ENCODE data around the gene GMDS. TPM values are rescaled to one million over a fixed set of nuclear protein-coding genes. Genes with fewer than 3 reads are reported as not detected.

The GMDS gene
- total RNA-seq, 1 experiment from 2014 or later: 35.0 TPM

- TF ChIP-seq PRDM15 (CRISPR knock-in tag; IDR thresholded peaks at IDR 0.05) (no peak), ZNF671 (CRISPR knock-in tag; IDR thresholded peaks at IDR 0.05) (no peak), JAZF1 (CRISPR knock-in tag; IDR thresholded peaks at IDR 0.05) (no peak)
Measured at GRCh38 chr6:1873781-1874180, 371.6 kb downstream of the GMDS start (continued).

- TF ChIP-seq ATF1 (CRISPR knock-in tag; IDR thresholded peaks at IDR 0.05) (no peak), ZNF671 (CRISPR knock-in tag; IDR thresholded peaks at IDR 0.05) (no peak), E2F4 (CRISPR knock-in tag; IDR thresholded peaks at IDR 0.05; ENCODE audit: borderline replicate concordance, low read depth) (no peak), ZNF512 (CRISPR knock-in tag; IDR thresholded peaks at IDR 0.05; ENCODE audit: borderline replicate concordance) (no peak), ARID4B (CRISPR knock-in tag; IDR thresholded peaks at IDR 0.05; ENCODE audit: borderline replicate concordance) (no peak), ETV6 (CRISPR knock-in tag; IDR thresholded peaks at IDR 0.05) (no peak), SOX15 (CRISPR knock-in tag; IDR thresholded peaks at IDR 0.05) (no peak)
- ChIA-PET CTCF (interaction anchor here (1.0 kb wide), 1 partner anchor 577 kb away, joined by 3 read pairs; no protein-coding TSS in a partner anchor), POLR2A (interaction anchor here (0.9 kb wide), 1 partner anchor 14 kb away, joined by 3 read pairs; no protein-coding TSS in a partner anchor)
- Mint-ChIP-seq H3K27ac (peak overlapping the region; percentile 19), H3K4me3 (no peak overlapping the region), H3K9me3 (0 out of 2 replicates have a peak, but pooled peaks cover 3% of the 10 kb centered on the region), H3K27me3 (ENCODE audit: low read depth) (no peaks in the 10 kb centered on the region), H3K4me1 (peaks cover 54% of the 10 kb centered on the region), H3K36me3 (no peaks in the 10 kb centered on the region)
- ATAC-seq (peak; percentile 43), DNase-seq (ENCODE audit: low spot score) (peak; percentile 33)
Measured at GRCh38 chr6:1872649-1873131, 372.7 kb downstream of the GMDS start.

GRCh38 chr6:1871724-1872315 lies 373.6 kb downstream of the GMDS start:
- CTCF ChIA-PET: no interaction called here
- ATAC-seq: peak; percentile 40
- TF ChIP-seq AR (CRISPR knock-in tag; IDR thresholded peaks at IDR 0.05) (no peak), GRHL2 (CRISPR knock-in tag; IDR thresholded peaks at IDR 0.05; ENCODE audit: insufficient replicate concordance, severe bottlenecking) (no peak), TCF7 (CRISPR knock-in tag; IDR thresholded peaks at IDR 0.05; ENCODE audit: low read depth) (no peak), ZNF396 (CRISPR knock-in tag; IDR thresholded peaks at IDR 0.05; ENCODE audit: borderline replicate concordance) (no peak), ZNF219 (CRISPR knock-in tag; IDR thresholded peaks at IDR 0.05; ENCODE audit: borderline replicate concordance) (no peak), TEAD4 (CRISPR knock-in tag; IDR thresholded peaks at IDR 0.05) (no peak), FOXP1 (CRISPR knock-in tag; IDR thresholded peaks at IDR 0.05; ENCODE audit: borderline replicate concordance) (no peak), ZBTB43 (CRISPR knock-in tag; IDR thresholded peaks at IDR 0.05) (no peak)

More at GRCh38 chr6:1871724-1872315, 373.6 kb downstream of the GMDS start:
- Mint-ChIP-seq H3K9me3 (no peaks in the 10 kb centered on the region), H3K27ac (peak overlapping the region; percentile 71), H3K4me3 (no peak overlapping the region), H3K27me3 (ENCODE audit: low read depth) (no peaks in the 10 kb centered on the region), H3K4me1 (peaks cover 56% of the 10 kb centered on the region), H3K36me3 (no peaks in the 10 kb centered on the region)
- POLR2A ChIA-PET: interaction anchor here (0.9 kb wide), 1 partner anchor 13 kb away, joined by 3 read pairs; no protein-coding TSS in a partner anchor
- DNase-seq (ENCODE audit: low spot score): no peak

All from WTC11 (cell line).